ENCODE results near the gene HOXA5. TPM values are rescaled to one million over a fixed set of nuclear protein-coding genes. Genes with fewer than 3 reads are reported as not detected.
A peak's percentile ranks its signal among the peaks of the same experiment; 100 is the strongest.

The HOXA5 gene
- total RNA-seq, 1 donor from 2014 or later = not detected

GRCh38 chr7:27106181-27106900, 37.1 kb downstream of the HOXA5 start:
- Mint-ChIP-seq H3K27ac (ENCODE audit: unreplicated experiment) (peak overlapping the region; percentile 99), H3K9me3 (ENCODE audit: low read depth) (no peaks in the 10 kb centered on the region), H3K4me3 (ENCODE audit: unreplicated experiment) (peak overlapping the region; percentile 75), H3K27me3 (ENCODE audit: low read depth) (peaks cover 44% of the 10 kb centered on the region), H3K36me3 (ENCODE audit: low read depth) (peaks cover 9% of the 10 kb centered on the region), H3K4me1 (ENCODE audit: low read depth) (peaks cover 77% of the 10 kb centered on the region)
- TF ChIP-seq, protein P1, sequence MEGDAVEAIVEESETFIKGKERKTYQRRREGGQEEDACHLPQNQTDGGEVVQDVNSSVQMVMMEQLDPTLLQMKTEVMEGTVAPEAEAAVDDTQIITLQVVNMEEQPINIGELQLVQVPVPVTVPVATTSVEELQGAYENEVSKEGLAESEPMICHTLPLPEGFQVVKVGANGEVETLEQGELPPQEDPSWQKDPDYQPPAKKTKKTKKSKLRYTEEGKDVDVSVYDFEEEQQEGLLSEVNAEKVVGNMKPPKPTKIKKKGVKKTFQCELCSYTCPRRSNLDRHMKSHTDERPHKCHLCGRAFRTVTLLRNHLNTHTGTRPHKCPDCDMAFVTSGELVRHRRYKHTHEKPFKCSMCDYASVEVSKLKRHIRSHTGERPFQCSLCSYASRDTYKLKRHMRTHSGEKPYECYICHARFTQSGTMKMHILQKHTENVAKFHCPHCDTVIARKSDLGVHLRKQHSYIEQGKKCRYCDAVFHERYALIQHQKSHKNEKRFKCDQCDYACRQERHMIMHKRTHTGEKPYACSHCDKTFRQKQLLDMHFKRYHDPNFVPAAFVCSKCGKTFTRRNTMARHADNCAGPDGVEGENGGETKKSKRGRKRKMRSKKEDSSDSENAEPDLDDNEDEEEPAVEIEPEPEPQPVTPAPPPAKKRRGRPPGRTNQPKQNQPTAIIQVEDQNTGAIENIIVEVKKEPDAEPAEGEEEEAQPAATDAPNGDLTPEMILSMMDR (IDR thresholded peaks at IDR 0.05) = no peak
- no peak for DNase-seq (ENCODE audit: low spot score)

DNA sequence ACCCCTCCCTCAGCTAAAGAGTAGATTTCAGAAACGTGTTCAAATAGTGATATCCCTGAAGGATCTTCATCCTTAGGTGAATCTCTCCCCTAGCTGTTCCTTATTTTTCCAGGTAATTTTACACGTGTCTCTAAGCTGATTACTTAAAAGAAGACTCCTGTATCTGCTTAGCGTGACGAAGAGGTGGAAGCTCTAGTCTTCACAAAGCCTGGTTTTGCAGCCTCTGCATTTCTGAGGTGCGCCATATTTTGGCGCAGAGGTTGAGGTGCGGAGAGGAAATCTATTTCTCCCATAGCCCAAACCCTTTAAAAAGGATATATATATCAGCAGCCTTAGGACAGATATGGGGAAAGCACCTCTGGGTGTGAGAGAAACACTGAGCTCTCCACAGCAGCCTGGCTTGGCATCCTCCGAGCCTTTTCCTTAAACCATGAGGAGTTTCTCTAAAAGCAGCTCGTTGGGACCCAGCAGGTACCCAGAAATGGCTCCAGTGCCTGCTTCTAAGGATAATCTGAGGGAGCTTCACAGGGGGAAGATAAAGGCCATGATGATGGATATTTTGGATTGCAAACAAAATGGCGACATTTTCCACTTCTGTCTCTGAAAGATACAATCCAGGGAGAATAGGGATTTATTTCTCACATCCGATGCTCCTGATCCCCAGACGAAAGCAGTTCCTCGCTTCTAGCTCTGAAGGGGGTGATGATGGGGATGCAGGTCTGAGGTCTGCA, 38.0 kb downstream of the HOXA5 start:
- H3K4me3 Mint-ChIP-seq (ENCODE audit: unreplicated experiment) = peak overlapping the region; percentile 75
- H3K9me3 Mint-ChIP-seq (ENCODE audit: low read depth) = no peaks in the 10 kb centered on the region
- H3K4me1 Mint-ChIP-seq (ENCODE audit: low read depth) = peaks cover 80% of the 10 kb centered on the region
- peaks cover 42% of the 10 kb centered on the region for H3K27me3 Mint-ChIP-seq (ENCODE audit: low read depth)
- H3K27ac Mint-ChIP-seq (ENCODE audit: unreplicated experiment) = peak overlapping the region; percentile 99
- no peak for DNase-seq (ENCODE audit: low spot score)
- H3K36me3 Mint-ChIP-seq (ENCODE audit: low read depth) = peaks cover 15% of the 10 kb centered on the region
- TF ChIP-seq, protein P1 (IDR thresholded peaks at IDR 0.05) = no peak

GRCh38 chr7:27104341-27105058, 39.0 kb downstream of the HOXA5 start:
- Mint-ChIP-seq H3K4me3 (ENCODE audit: unreplicated experiment) (peak overlapping the region; percentile 96), H3K4me1 (ENCODE audit: low read depth) (peaks cover 84% of the 10 kb centered on the region), H3K27ac (ENCODE audit: unreplicated experiment) (peak overlapping the region; percentile 99), H3K27me3 (ENCODE audit: low read depth) (peaks cover 39% of the 10 kb centered on the region), H3K36me3 (ENCODE audit: low read depth) (peaks cover 18% of the 10 kb centered on the region), H3K9me3 (ENCODE audit: low read depth) (no peaks in the 10 kb centered on the region)
- TF ChIP-seq, protein P1 (IDR thresholded peaks at IDR 0.05) = no peak
- no peak for DNase-seq (ENCODE audit: low spot score)

- peaks cover 40% of the 10 kb centered on the region for H3K27me3 Mint-ChIP-seq (ENCODE audit: low read depth)
- peaks cover 17% of the 10 kb centered on the region for H3K36me3 Mint-ChIP-seq (ENCODE audit: low read depth)
- TF ChIP-seq, protein P1 (IDR thresholded peaks at IDR 0.05) = no peak
- peak overlapping the region; percentile 96 for H3K4me3 Mint-ChIP-seq (ENCODE audit: unreplicated experiment)
- DNase-seq (ENCODE audit: low spot score) = no peak
- peaks cover 90% of the 10 kb centered on the region for H3K4me1 Mint-ChIP-seq (ENCODE audit: low read depth)
- peak overlapping the region; percentile 99 for H3K27ac Mint-ChIP-seq (ENCODE audit: unreplicated experiment)
- no peaks in the 10 kb centered on the region for H3K9me3 Mint-ChIP-seq (ENCODE audit: low read depth)
Observed at GRCh38 chr7:27103489-27104226, 39.8 kb downstream of the HOXA5 start.
